Transverse colon (tissue), 4 donors: Measurements from ENCODE around the gene B3GALT5.

ENCODE experiments used
- POLR2A ChIP-seq: fragments of 450-650 bp; IDR thresholded peaks from one replicate; pipeline ENCODE4 v1.6.1; 2016; ENCODE audit warnings: antibody characterized with exemption, mild to moderate bottlenecking, moderate library complexity
- POLR2AphosphoS5 ChIP-seq, 3 donors: sonication (generic); formaldehyde crosslinking; IDR thresholded peaks; one replicate each; pipeline ENCODE4 v1.6.1; 2016; ENCODE audit warnings: antibody characterized with exemption in 3 of 3
- TF ChIP-seq, protein P1 (sequence below), 5 experiments: fragments of 200-600 bp in 3 of 5; fragments of 450-650 bp in 2 of 5; sonication (generic) in 3 of 5; IDR thresholded peaks; 1 replicate in 2 of 5; 2 replicates in 3 of 5; pipeline ENCODE4 v1.5.1; 2016 to 2017; ENCODE audit warnings: antibody characterized with exemption in 5 of 5, inconsistent platforms in 3 of 5, mild to moderate bottlenecking in 2 of 5, moderate library complexity in 1 of 5

DNA sequence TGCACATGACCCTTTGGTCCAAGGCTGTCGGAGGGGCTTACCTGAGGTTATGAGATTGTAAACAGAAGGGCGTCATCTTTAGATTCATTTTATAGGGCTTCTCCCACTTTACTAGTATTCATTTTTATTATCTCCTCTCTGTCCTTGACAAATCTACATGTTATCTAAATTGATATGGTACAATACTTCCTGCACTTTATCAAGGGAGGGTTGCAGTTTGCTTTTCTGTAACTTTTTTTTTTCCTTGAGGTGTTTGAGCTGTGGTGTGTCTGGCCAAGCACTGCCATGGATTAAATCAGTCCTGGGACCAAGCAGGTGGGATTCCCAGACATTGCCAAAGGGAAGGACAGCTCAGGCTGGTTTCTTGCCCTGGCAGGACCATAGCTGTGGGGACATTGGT lies 32.0 kb upstream of the B3GALT5 start:
- TF ChIP-seq POLR2A: no peak
- TF ChIP-seq, protein P1, sequence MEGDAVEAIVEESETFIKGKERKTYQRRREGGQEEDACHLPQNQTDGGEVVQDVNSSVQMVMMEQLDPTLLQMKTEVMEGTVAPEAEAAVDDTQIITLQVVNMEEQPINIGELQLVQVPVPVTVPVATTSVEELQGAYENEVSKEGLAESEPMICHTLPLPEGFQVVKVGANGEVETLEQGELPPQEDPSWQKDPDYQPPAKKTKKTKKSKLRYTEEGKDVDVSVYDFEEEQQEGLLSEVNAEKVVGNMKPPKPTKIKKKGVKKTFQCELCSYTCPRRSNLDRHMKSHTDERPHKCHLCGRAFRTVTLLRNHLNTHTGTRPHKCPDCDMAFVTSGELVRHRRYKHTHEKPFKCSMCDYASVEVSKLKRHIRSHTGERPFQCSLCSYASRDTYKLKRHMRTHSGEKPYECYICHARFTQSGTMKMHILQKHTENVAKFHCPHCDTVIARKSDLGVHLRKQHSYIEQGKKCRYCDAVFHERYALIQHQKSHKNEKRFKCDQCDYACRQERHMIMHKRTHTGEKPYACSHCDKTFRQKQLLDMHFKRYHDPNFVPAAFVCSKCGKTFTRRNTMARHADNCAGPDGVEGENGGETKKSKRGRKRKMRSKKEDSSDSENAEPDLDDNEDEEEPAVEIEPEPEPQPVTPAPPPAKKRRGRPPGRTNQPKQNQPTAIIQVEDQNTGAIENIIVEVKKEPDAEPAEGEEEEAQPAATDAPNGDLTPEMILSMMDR (IDR thresholded peaks at IDR 0.05): no peak
- no peak for TF ChIP-seq POLR2AphosphoS5 (IDR thresholded peaks at IDR 0.05)
